CD4-positive, alpha-beta T cell treated with Interleukin-1 beta for 1 hour (primary cell): ENCODE results near the gene OR51Q1.

Source experiments
- DNase-seq, 2 donors: peaks; one replicate each; pipeline ENCODE4 v3.0.0-alpha.2; 2020 to 2022

Gene OR51Q1

GRCh38 chr11:5421811-5422210 is at the start of gene OR51Q1:
Gene OR51Q1 (plus strand): TSS chr11:5422111. CDS start chr11:5422201, 90 bp downstream.
- DNase-seq = no peak

GRCh38 chr11:5380740-5381342 is 41.1 kb upstream of the OR51Q1 start:
- DNase-seq = peak in 1 of 2 donors; percentile 1

- no peak for DNase-seq
Observed at GRCh38 chr11:5383576-5383975, 38.3 kb upstream of the OR51Q1 start, which contains the start of gene OR51M1. Gene OR51M1 (plus strand): TSS chr11:5383812. CDS start chr11:5389399, 5,587 bp downstream.

GRCh38 chr11:5384335-5384734 is 37.6 kb upstream of the OR51Q1 start:
- DNase-seq = no peak

GRCh38 chr11:5390210-5390609 is 31.7 kb upstream of the OR51Q1 start:
- no peak for DNase-seq

GRCh38 chr11:5394091-5394490 is 27.8 kb upstream of the OR51Q1 start:
- no peak for DNase-seq

- no peak for DNase-seq
Observed at GRCh38 chr11:5398936-5399335, 23.0 kb upstream of the OR51Q1 start.

- no peak for DNase-seq
Observed at GRCh38 chr11:5405173-5405572, 16.7 kb upstream of the OR51Q1 start.

- no peak for DNase-seq
Observed at GRCh38 chr11:5420993-5421392, 918 bp upstream of the OR51Q1 start.

GRCh38 chr11:5423131-5423530 is 1.2 kb downstream of the OR51Q1 start:
- no peak for DNase-seq

GRCh38 chr11:5441414-5441813 is 19.5 kb downstream of the OR51Q1 start, which contains the start of gene OR51I1:
Gene OR51I1 (minus strand): TSS chr11:5441514. CDS start chr11:5441514, 0 bp downstream.
- no peak for DNase-seq

- no peak for DNase-seq
Observed at GRCh38 chr11:5443835-5444393, 22.0 kb downstream of the OR51Q1 start.

GRCh38 chr11:5449023-5449422 is 27.1 kb downstream of the OR51Q1 start, which contains the start of gene OR51I2:
Gene OR51I2 (plus strand): TSS chr11:5449323. CDS start chr11:5453489, 4,166 bp downstream.
- no peak for DNase-seq

- no peak for DNase-seq
Observed at GRCh38 chr11:5449432-5449831, 27.5 kb downstream of the OR51Q1 start.

GRCh38 chr11:5460983-5461621 is 39.2 kb downstream of the OR51Q1 start:
- DNase-seq = no peak

- no peak for DNase-seq
Observed at GRCh38 chr11:5467527-5467926, 45.6 kb downstream of the OR51Q1 start.
